ENCODE measurements around the gene GUF1.

GRCh38 chr4:44652002-44652401, 26.2 kb upstream of the GUF1 start:
- no peak for TF ChIP-seq EZH2 (IDR thresholded peaks at IDR 0.05; ENCODE audit: insufficient read depth, low read length)
- no peak for TF ChIP-seq CTCF (IDR thresholded peaks at IDR 0.05; ENCODE audit: insufficient read depth, low read depth, low read length)
